ENCODE measurements around the gene SRSF11.
A peak's percentile ranks its signal among the peaks of the same experiment; 100 is the strongest.
"Not testable (repeated sequence)": the region's sequence is repeated elsewhere in the genome, so short reads cannot be mapped to it uniquely, and the experiment has no call there.

The SRSF11 gene

GRCh38 chr1:70221238-70222121 is at the start of gene SRSF11:
TSS of gene SRSF11 (plus strand) at chr1:70221380. CDS start at chr1:70221637, 257 bp downstream.
- peak; percentile 96 for DNase-seq

GRCh38 chr1:70171512-70171911 is 49.7 kb upstream of the SRSF11 start:
- no peak for DNase-seq

- DNase-seq, result not testable (repeated sequence)
Observed at GRCh38 chr1:70185181-70185580, 36.0 kb upstream of the SRSF11 start.

GRCh38 chr1:70188522-70188921 is 32.7 kb upstream of the SRSF11 start:
- DNase-seq, result no peak

- no peak for DNase-seq
Observed at GRCh38 chr1:70190180-70190579, 31.0 kb upstream of the SRSF11 start.

- not testable (repeated sequence) for DNase-seq
Observed at GRCh38 chr1:70192446-70192845, 28.7 kb upstream of the SRSF11 start.

- no peak for DNase-seq
Observed at GRCh38 chr1:70194601-70195000, 26.6 kb upstream of the SRSF11 start.

- DNase-seq, result no peak
Observed at GRCh38 chr1:70195342-70195741, 25.8 kb upstream of the SRSF11 start.

GRCh38 chr1:70196333-70196732 is 24.8 kb upstream of the SRSF11 start:
- no peak for DNase-seq

- DNase-seq, result no peak
Observed at GRCh38 chr1:70200065-70200464, 21.1 kb upstream of the SRSF11 start.

- no peak for DNase-seq
Observed at GRCh38 chr1:70202173-70202758, 18.9 kb upstream of the SRSF11 start.

GRCh38 chr1:70204139-70204538 is 17.0 kb upstream of the SRSF11 start:
- DNase-seq, result no peak

- no peak for DNase-seq
Observed at GRCh38 chr1:70204600-70204999, 16.6 kb upstream of the SRSF11 start.

- no peak for DNase-seq
Observed at GRCh38 chr1:70205071-70205433, 16.1 kb upstream of the SRSF11 start.

GRCh38 chr1:70205434-70206118 is 15.6 kb upstream of the SRSF11 start, which contains the start of gene LRRC40:
TSS of gene LRRC40 (minus strand) at chr1:70205579. CDS start at chr1:70205540, 39 bp downstream.
- peak; percentile 96 for DNase-seq

- not testable (repeated sequence) for DNase-seq
Observed at GRCh38 chr1:70206833-70207232, 14.3 kb upstream of the SRSF11 start.

GRCh38 chr1:70207492-70207891 is 13.7 kb upstream of the SRSF11 start:
- DNase-seq, result no peak

GRCh38 chr1:70208292-70208691 is 12.9 kb upstream of the SRSF11 start:
- DNase-seq, result no peak

GRCh38 chr1:70210820-70211219 is 10.4 kb upstream of the SRSF11 start:
- DNase-seq, result no peak

- no peak for DNase-seq
Observed at GRCh38 chr1:70211541-70211940, 9.6 kb upstream of the SRSF11 start.

GRCh38 chr1:70220015-70220414 is 1.2 kb upstream of the SRSF11 start:
- no peak for DNase-seq

- no peak for DNase-seq
Observed at GRCh38 chr1:70220517-70221237, 503 bp upstream of the SRSF11 start.

- no peak for DNase-seq
Observed at GRCh38 chr1:70222716-70223235, 1.6 kb downstream of the SRSF11 start.

Data from CD4-positive, alpha-beta T cell treated with Interleukin-17A for 1 hour (primary cell).